Measurements from ENCODE around the gene ATF6B.

Gene ATF6B

DNA sequence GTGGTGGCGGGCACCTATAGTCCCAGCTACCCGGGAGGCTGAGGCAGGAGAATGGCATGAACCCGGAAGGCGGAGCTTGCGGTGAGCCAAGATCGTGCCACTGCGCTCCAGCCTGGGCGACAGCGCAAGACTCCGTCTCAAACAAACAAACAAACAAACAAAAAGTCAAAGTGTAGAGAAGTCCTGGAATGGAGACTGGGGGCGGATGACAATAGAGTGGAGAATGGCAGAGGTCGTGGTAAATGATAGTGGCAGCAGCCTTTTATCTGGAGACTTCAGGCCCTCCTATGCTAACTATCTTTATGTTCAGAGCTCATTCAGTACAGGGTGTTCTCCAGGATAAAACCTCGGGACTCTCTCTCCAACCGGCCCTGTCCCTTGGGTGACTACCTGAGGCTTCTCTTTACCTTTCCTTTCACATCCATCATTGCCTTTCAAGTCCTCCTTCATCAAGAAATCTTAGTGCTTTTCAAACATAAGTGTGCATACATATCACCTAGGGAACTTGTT is 3.4 kb upstream of the ATF6B start:
- no peak for DNase-seq (ENCODE audit: low spot score)

DNA sequence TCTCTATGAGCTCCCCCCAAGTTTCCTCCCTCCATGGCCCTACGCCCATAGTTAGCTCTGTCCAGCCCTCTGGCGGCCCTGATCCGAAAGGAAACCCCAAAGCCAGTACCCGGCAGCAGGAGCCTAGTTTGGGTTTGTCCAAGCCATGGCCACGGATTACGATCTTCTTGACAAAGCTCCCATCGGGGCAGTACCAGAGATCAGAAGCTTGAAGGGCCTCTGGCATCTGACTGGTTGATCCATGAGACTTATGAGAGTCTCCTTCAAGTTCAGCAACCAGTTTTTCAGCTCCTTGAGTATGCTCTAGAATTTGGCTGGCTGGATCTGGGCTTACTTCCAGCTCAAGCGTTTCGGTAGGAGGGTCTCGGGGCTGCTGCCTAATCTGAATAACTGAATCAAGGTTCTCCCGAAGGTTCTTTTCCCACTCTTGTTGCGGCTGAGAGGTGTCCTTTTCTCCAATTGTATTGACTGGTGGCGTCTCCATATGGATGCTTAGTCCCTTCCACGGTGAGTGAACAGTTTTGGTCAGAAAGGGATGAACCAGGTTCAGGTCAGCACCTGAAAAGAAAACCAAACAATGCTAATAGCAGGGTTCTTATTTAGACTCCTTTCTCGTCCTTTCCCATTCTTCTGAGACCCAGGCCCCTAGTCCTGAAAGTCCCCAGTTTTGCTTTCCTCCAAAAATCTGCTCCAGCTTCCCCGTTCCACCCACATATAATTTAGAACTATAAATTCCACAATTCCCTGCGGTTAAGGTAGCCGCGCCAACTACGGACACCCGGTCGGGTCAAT is 1.4 kb upstream of the ATF6B start:
- no peak for DNase-seq (ENCODE audit: low spot score)

DNA sequence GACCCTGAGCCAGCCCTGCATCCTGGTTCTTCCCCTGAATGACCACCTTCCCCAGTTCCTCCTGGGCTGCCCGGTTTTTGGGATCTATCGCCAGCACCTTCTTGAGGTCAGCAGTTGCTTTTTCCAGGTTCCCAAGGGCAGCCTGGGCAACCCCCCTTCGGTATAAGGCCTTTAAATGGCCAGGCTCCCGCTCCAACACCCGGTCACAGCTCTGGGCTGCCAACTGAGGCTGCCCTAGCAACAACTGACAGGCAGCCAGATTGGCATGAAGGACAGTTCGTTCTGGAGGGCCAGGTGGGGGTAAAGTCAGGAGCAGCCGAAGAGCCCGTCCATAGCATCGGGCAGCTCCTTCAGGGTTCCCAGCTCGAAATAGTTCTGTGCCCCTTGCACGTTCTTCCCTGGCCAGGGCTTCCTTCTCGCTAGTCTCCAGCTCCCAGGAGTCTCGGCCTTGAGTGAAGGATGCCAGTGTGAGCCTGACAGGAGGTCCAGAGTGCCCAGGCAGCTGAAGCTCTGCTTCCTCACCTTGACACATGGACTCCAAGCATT is 778 bp upstream of the ATF6B start:
- DNase-seq (ENCODE audit: low spot score), result no peak

DNA sequence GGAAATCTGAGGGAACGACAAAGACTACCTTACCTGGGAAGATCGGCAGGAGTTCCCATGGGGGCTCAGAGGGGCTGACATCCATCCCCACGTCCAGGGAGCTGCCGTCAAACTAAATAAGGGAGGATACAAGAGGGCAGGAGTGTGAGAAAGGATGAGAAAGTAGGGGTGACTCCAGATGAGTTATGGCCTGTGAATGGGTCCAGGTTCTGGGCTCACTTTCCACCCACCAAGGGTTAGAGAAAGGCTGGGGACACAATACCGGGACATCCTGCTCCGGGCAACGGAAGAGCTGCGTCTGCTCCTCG is 683 bp downstream of the ATF6B start:
- no peak for DNase-seq (ENCODE audit: low spot score)

DNA sequence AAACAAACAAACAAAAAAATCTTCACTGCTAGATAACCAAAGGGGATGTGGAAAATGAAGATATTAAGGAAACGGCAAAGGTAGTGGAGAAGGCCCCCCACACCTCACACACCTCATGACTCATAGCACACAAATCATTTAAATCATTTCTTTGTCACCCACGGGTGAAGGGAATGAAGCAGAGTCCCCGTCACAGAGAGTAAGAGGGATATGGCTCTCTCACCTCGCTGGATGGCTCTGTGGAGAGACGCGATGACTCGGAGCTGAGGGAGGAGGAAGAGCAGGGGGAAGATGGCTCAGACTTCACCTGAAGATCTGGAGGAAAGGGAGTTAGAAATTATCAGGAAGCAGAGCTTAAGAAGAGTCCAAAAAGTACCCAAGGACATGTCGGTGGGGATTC is 1.2 kb downstream of the ATF6B start:
- no peak for DNase-seq (ENCODE audit: low spot score)

DNA sequence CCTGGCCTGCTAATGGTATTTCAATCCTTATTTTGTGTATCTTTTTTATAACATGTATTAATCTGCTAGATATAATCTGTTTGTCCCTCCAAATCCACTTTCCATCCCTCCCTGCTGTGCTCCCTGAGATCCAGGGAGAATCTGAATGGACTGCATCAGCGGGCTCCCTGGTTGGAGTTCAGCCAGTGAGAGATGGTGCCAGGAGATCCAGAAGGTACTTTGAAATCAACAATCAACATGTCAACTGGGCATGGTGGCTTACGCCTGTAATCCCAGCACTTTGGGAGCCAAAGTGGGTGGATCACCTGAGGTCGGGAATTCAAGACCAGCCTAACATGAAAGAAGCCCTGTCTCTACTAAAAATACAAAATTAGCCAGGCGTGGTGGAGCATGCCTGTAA is 4.4 kb downstream of the ATF6B start:
- DNase-seq (ENCODE audit: low spot score), result no peak

DNA sequence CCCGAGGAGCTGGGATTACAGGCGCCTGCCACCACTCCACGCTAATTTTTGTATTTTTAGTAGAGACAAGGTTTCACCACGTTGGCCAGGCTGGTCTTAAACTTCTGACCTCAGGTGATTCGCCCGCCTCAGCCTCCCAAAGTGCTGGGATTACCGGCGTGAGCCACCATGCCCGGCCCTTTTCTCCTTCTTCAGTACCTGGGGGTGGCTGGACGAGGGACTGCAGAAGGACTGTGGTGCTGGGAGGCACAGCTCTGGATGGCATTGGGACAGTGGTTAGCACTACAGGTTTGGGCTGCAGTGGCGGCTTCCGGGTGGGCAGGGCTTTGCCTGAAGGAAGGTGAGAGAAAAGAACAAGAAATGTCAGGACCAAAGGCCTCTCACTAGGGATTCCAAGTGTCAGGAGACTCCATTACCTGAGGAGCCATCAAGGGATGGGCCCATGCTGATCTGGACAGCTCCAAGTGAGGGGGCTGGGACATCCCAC is 7.4 kb downstream of the ATF6B start:
- no peak for DNase-seq (ENCODE audit: low spot score)

DNA sequence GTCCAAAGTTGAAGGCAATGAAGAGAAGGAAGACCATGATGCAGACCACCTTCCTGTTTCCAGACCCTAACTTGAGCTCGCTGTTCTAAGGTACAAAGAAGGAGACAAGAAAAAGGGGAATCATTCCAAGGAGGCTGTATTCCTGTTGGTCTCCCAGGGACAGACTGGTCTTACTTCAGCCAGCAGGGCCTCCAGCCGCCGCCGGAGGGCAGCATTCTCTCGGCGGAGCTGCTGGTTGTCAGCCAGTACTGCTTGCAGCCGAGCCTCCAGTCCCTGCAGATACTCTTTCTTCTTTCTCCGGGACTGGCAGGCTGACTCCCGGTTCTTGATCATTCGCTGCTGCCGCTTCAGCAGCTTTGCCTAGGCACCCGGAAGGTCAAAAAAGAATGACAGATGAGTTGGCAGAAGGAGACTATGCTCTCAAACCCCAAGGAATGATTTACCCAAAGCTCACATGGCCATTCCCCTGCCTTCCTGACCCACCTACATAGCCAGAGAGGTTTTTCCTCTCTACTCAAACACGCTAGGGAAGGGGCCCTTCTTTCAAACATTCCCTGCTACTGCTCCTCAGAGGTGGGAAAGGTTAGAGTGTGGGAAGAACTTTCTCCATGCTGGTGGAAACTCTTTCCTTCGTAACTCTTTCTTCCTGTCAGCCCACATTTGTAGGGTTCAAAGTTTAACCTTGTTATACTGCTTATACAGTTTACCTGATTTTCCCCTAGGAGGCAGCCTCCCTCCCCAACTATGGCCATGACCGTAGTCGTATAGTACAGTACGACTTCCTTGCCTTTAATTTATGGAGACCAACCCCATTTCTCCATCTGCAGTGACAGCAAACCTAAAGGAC is 9.0 kb downstream of the ATF6B start:
- peak; percentile 64 for DNase-seq (ENCODE audit: low spot score)

DNA sequence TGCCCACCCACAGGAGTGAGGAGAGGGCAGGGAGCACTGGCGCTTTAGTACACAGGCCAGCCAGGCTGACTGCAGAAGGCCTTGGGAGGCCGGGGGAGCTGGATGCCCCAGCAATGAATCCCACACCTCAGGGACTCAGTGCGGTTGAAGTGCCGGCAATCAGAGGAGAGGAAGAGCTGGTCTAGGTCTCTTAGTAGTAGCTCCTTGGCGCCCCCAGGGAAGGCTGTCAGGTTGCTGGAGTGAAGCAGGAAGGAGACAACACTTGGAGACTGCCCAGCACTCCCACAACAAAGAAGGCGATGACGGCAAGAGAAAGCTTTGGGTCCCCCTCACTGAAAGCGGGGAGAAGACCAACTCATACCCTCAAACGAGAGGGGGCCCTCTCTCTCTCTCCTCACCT is 10.6 kb downstream of the ATF6B start:
- DNase-seq (ENCODE audit: low spot score), result no peak

DNA sequence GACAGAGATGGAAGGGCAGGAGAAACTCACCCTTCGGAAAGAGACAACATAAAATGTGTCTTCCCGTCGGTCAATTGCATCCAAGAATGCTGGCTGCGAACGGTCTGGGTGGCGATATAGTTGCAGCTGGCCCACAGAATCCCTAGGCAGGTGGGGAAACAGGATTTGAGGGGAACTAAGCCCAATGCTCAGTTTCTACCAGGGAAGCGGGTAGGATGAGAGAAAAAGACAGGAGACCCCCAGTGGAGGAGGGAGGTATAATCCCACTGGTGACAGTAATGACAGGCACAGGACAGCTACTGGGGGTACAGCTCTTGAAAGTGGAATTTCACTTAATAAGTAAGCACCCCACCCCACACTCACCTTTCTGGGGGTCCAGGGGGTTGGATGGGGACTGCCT is 11.4 kb downstream of the ATF6B start:
- DNase-seq (ENCODE audit: low spot score), result no peak

DNA sequence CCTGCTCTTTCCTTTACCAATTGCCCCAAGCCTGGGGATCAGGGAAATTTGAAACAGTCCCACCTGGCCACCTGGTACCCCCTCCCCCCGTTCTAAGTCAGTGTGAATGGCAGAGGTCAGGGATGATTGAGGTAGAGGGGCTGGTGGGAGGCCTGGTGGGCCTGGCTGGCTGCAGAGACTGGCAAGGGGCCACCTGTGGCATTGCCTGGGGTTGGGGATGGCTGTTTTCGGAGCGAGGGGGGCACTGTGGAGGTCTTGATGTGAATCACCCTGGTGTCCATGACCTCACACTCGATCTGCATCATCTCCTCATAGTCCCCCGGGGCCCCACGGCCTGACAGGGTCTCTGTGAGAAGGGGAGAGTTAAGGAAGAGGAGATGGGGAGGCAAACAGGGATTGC is 12.4 kb downstream of the ATF6B start:
- no peak for DNase-seq (ENCODE audit: low spot score)

DNA sequence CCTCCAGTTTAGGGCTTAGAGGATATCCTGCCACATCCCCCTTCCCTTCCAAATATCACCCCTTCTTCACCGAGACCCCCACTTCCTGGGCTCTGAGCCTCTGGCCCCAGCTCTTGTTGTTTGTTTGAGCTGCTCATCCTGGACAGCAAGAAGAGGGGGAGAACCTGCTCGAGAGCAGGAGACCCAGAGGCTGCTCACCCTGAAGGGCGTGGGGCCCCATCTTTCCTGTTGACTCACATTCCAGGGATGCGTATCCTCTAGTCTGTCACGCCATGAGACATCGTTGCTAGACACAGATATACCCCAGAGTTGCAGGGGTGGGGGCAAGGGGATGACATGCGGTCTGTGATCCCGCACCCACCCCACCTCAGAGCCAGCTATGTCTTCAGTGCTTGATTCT is 13.2 kb downstream of the ATF6B start:
- DNase-seq (ENCODE audit: low spot score), result no peak

DNA sequence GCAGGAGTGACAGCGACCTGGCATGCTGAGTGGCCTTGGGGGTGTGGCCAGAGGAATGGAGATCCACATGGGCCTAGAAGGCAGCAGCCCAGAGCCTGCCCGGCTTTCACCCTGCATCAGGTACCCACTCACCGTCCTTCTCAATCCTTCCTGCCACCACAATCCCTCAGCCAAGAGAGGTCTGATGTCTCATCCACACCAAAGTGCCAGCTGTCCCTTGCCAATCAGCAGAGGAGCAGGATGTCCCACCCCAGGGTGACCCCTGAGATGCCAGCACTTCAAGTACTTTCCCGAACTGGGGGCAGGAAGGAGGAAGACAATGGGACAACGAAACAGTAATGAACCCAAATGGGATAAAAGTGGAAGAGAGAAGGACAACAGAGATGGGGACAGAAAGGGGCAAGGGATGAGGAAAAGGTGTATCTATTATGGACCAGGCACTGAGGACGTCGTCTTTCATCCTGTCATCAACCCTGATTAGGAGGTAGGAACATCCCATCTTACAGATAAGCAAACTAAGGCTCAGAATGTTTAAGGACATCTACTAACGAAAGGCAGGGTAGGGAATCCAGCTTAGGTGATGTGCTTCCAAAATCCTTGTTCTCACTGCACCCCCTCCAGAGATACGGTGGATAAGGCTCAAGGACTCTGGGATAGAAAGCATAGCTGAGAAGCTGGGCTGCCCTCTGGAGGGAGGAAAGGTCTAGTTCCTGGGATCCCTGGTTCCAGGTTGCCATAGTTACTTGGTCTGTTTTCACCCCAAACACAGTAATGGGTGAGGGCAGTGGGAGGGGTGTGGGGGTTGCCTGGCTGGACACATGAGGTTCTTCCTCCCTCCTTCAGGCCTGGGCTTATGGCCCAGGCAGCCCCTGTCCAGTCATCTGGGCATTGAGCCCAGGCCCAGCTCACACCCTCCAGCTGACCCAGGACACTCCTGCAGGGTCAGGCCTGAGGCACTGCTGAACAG is 14.4 kb downstream of the ATF6B start:
- no peak for DNase-seq (ENCODE audit: low spot score)

DNA sequence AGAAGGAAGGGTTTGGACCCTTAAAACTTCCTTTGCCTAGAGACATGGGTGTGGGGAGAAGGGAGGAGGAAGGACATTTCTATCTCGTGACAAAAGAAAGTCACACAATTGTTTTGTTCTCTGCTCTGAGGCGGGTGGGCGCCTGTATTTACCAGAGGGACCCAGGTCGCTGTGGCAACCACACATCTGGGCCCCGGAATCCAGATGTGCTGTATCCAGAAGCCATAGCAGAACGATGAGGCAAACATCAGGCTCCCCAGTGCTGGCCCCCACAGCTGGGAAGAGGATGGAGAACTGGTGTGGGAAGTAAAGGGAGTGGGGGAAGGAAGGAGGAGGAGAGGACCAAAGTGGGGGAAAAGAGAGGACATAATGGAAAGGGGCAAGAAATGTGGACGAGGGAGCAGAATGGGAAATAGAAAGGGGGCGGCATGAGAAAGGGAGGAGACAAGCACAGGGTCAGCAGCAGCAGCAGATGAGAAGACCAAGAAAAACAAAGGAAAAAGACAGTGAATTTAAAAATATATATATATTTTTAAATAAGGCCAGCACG is 15.5 kb downstream of the ATF6B start:
- DNase-seq (ENCODE audit: low spot score), result no peak

DNA sequence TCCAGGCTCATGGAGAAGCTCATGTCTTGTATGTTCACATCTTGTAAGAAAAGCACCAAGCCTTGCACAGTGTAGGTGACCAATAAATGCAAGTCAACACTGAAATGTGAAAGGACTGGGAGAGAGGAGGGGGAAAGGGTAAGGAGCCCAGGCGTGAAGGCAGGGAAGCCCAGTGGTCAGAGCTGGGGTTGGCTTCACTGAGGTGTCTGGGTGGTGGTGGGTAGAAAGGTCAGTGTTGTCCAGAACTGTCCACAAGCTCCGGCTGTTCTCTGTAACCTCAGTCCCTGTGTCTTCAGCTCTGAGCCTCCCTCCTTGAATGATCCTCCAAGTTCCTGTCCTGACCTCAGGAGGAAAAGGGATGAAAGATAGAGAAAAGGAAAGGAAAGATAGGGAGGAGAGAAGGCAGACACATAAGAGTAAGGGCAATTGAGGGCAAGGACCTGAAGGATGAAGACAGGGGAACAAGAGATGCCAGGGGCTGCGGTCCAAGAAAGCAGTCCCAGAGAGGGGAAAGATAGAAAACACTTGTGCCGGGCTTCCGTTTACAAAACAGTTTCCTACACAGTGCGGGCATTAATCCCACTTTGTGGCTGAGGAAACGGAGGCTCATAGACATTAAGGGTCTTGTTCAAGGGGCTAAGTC is 16.5 kb downstream of the ATF6B start:
- DNase-seq (ENCODE audit: low spot score), result no peak

DNA sequence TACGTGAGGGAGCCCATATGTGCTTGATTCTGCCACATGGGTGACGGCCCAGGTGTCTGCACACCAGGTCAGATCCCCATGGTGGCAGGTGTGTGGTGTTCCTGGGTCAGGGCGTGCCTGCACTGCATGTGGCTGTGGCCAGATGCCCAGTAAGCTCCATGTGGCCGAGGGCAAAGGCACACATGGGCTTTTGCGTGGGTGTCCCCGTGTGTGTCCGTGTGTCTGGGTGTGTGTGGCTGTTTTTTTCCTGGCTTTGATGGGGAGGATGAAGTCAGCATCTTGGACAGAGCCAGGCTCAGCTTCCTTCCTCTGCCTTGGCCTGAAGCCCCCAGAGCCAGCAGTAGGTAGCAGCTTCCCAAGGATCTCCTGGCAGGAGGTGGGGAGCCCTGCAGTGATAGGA is 17.4 kb downstream of the ATF6B start:
- no peak for DNase-seq (ENCODE audit: low spot score)

DNA sequence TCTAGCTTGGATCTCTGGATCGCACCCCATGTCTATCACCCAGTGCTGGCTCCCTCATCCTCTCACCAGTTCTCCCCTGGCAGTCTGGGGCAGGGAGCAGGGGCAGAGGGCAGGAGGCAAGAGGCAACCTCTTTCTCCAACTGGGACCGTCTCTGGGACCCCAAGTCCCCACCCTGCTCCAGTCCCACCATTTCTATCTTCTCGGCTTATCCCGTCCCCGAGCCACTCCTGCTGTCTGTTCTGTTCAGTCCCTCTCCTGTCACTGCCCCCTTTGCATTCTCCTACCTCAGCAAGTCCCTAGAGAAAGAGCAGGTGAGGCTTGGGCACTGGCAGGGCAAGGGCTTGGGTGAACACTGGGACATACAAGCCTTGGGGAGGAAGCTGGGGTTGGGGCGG is 18.3 kb downstream of the ATF6B start:
- DNase-seq (ENCODE audit: low spot score), result no peak

DNA sequence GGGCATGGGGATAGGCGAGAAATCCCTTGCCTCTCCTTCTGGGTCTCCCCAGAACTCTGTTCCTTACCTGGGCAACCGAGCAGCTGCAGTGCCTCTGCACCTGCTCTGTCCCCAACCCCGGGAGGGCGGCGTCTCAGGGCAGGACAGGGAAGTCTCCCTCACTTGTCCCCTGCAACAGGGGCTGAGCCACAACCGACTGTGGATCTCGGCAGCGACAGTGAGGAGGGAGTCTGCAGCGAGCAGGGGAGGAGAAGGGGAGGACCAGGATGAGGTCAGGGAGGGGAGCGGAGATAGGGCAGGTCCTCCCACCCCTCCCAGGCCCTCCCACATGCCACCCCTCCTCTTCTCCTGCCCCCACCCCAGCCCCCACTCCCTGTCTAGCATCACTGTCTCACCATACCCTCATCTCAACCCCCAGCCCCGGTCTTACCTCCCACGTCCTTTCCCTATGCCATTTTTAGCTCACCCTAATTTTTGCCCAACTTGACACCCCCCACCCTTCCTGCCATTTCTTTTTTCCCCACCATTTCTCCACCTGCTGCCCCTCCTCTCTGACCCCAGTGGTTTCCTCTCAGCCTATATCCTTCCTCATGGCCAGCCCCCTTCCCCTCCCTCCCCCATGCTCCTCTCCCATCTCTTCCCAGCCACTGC is 18.8 kb downstream of the ATF6B start, which contains the start of gene TNXB:
Gene TNXB, minus strand, starts transcription at position 225 of the 651 bp plus-strand sequence. CDS start 11,140 bp downstream, outside the sequence.
- no peak for DNase-seq (ENCODE audit: low spot score)

DNA sequence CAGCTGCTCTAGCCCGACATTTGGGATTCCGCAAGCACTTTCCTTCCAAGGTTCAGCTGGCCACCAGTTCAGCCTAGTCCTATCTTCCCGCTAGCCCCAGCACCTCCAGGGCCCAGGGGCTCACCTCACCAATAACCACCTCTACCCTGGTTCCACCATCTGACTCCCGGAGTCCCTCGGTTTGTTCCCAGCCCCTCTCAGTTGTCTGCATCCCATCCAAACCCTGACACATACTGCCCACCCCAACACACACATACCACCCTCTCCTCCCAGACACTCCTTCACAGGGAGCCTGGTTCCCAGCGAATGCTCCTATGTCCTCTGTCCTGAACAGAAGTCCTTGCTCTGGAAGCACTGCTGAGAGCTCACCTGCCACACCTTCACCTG is 19.3 kb downstream of the ATF6B start:
- no peak for DNase-seq (ENCODE audit: low spot score)

DNA sequence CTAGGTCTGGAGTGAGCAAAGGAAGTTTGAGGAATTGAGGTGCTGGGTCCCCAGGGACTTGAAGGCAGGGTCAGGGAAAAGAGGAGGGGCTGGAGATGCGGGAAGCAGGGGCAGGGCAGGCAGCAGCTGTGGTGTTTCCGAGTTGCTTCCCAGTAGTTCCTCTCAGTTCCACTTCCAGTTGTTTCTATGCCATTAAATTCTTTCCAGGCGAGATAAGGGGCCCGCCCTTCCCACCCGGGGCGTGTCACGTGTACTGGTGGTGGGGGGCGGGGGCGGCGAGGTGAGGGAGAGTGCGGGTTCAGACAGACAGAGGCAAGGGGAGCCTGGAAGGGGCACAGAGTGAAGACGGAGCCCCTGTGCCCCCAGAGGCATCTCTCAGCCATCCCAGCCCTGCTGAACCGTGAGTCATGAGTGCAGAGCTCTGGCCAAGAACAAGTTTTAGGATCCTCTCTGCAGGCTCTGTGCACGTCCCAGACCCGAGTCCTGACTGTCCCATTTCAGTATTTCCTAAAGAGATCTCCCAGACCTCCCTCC is 19.9 kb downstream of the ATF6B start:
- no peak for DNase-seq (ENCODE audit: low spot score)

Measured in CD4-positive, alpha-beta T cell treated with Interleukin-2 at 100 ng/mL for 4 hours (primary cell).